GM21360 (cell line): ENCODE data around the gene BRI3BP.
A peak's percentile ranks its signal among the peaks of the same experiment; 100 is the strongest.
"Not testable (repeated sequence)": the region's sequence is repeated elsewhere in the genome, so short reads cannot be mapped to it uniquely, and the experiment has no call there.

Experiments used
- ATAC-seq: cut with Tn5 transposase; IDR thresholded peaks from one replicate; pipeline ENCODE4 v1.9.1; 2021; ENCODE audit warnings: mild to moderate bottlenecking, moderate library complexity; ENCODE audit not compliant: unreplicated experiment

Gene BRI3BP

DNA sequence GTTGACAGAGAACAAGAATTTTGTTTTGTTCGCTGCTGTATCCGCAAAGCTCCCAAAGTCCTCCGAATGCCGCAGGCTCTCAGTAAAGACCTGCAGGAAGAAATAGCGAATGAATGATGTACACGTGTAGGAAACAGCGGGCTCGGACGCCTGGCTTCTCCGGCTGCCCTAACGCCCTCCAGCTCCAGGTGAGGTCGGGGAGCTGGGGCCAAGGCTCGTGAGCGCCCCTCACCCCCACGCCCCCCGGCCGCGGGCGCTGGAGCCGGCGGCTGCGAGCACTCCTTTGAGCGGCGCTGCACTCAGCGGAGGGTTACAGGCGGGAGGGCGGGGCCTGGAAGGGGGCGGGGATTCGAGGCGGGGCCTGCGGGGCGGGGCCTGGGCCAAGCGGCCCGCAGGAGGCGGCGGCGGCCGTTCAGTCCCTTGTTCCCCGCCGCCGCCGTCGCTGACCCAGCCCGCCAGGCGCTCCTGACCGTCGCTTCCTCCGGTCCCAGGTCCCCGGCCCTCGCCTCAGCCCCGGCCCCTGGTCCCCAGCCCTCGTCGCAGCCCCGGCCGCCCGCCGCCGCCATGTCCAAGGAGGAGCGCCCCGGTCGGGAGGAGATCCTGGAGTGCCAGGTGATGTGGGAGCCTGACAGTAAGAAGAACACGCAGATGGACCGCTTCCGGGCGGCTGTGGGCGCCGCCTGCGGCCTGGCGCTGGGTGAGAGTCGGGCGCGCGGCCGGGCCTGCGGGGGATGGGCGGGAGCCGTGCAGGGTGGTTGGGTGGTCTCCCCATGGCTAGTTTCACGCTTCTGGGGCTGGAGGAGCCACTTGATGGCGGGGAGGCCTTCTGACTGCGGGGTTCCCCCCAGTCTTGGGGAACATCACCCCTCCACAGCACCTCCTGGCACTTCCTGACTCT, 71.8 kb downstream of the BRI3BP start, which contains the start of gene AACS:
AACS (plus strand) TSS at position 415 of the 898 bp plus-strand sequence; CDS start at position 565, 150 bp downstream.
- peak; percentile 91 for ATAC-seq

DNA sequence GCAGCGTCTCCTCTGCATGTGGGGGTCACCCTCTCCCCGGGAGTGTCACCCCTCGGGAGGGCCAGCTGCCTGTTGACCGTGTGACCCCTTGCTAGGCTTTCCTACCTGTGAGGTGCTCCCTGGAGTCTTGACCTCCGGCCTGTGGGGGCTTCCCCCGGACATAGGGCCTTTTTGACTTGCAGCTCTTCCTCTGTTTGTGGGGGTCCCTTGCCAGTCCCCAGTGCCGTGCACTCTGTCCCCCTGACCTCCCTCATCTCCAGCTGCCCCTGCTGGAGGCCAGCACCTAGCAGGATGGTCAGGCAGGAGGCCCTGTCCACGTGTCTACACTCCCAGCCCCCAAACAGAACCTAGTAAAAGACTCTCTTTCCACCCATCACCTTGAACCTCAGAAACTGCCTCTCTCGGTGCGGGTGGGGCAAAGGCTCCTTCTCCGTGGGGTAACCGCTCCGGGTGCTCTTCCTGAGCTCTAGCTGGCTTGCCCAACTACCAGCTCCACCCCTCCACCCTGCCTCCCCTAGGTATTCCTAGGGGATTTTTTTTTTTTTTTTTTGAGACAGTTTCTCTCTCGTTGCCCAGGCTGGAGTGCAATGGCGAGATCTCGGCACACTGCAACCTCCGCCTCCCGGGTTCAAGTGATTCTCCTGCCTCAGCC, 72.6 kb downstream of the BRI3BP start:
- ATAC-seq = no peak

DNA sequence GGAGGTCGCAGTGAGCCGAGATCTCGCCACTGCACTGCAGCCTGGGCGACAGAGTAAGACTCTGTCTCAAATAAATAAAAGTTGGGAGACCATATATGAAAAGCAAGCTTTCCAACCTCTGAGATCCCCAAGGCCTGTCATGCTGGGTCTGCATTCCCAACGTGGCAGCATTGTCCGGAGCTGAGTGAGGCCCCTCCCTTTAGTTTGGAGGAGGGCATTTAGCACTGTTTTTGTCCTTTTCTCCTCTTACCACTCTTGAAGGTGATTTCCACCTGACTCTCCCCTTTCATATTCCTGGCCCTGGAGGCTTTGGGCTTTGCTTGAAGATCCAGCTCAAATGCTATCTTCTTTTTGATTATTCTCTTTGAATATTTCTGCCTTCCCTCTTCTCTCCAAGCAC, 74.9 kb downstream of the BRI3BP start:
- ATAC-seq = no peak

DNA sequence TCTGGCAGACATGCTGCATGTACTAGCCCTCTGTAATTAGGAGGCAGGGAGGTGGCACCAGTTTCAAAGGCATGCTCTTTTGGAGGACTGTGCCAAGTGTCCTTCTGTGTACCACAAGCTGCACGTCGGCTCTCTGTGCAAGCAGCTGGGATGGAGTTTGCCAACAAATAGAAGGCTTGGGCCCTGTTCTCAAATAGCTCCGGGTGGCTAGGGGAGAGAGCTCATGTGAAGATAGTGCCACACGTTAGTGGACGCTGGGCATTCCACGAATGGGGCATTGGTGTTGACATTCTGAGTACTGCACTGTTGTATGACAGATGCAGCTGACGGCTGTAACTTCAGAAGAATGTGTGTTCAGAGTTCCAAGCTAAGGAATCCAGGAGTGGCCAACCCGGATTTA, 76.2 kb downstream of the BRI3BP start:
- no peak for ATAC-seq

DNA sequence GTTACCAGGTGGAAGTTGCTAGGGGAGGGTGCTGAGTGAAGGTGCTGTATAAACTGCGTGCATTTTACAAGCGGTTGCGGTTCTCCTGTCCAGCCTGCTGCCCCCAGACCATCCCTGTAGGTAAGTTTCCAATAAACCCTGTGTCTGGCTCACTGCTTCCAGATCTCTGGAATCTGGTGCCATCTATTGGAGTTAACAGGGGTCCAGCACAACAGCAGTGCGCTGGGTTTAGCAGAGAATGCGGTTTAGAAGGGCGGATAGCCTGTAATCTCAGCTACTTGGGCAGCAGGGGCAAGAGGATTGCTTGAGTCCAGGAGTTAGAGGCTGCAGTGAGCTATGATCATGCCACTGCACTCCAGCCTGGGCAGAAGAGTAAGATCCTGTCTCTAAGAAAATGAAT, 76.7 kb downstream of the BRI3BP start:
- ATAC-seq = no peak

DNA sequence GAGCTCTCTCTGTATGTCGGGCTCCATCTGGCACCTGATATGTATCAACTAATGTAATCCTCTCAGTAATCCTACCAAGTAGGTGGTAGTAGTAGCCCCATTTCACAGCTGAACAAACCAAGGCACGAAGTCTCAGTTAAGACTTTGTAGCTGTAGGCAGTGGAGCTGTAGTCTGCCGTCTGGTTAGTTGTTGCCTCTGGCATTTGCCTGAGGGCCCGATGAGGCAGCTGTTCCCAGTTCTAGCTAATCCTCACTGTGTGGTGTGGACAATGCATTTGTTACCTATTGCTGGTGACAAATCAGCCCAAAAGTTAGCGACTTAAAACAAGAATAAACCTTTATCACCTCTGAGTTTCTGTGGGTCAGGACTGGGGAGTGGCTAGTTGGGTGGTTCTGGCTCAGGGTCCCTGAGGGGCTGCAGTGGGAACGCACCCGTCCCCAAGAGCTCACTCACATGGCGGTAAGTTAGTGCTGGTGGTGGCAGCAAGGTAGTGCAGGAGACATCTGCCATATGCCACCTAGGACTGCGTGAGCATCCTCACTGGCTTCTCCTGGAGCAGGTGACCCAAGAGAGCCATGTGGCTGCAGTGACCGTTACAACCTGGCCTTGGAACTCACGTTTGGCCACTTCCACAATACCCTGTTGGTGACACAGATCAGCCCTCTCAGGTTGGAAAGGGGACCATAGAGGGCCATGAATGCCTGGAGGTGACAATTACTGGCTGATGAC, 77.4 kb downstream of the BRI3BP start:
- no peak for ATAC-seq

DNA sequence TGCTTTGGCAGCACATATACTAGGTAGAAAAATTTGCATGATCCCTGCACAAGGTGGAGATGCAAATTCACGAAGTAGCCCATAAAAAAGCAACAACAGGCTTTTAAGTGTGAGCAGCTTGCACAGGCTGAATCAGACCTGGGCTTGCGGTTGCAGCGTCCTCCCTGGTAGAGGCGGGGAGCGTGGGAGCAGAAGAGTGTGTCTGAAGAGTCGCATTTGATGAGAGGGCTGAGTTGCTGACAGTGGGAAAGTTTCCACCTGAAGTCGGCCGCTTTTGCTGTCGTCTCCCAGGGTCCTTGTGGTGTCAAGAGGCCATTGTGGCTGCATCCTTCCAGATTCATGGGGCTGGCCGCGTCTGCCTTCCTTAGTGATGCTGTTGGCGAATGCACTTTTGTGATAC, 78.0 kb downstream of the BRI3BP start:
- ATAC-seq = no peak

DNA sequence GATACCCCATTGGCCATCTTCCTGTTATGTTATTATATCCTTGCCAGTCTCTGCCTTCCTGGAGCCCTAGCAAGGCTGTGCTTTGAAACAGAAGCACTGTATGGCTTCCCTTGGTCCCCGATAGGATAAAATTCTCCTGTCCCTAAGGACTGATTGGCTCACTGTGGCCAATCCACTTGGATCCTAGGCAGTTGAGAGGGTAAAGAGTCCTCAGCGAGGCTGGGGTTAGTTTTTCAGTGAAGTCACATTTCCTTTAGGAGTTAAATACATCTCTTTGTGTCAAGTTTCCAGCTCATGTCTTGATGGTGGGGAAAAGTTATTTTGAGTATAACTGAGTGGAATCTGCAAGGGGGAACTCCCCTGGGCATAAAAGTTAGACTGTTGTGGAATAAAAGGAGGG, 79.1 kb downstream of the BRI3BP start:
- ATAC-seq = no peak

DNA sequence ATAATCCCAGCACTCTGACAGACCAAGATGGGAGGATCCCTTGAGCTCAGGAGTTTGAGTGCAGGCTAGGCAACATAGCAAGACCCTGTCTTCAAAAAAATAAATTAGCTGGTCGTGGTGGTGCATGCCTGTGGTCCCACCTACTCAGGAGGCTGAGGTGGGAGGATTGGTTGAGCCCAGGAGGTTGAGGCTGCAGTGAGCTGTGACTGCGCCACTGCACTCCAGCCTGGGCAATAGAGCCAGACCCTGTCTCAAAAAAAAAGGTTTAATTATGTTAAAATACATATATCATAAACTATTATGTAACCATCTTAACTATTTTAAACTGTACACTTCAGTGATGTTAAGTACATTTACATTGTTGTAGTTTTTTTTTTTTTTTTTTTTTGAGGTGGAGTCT, 80.8 kb downstream of the BRI3BP start:
- not testable (repeated sequence) for ATAC-seq

DNA sequence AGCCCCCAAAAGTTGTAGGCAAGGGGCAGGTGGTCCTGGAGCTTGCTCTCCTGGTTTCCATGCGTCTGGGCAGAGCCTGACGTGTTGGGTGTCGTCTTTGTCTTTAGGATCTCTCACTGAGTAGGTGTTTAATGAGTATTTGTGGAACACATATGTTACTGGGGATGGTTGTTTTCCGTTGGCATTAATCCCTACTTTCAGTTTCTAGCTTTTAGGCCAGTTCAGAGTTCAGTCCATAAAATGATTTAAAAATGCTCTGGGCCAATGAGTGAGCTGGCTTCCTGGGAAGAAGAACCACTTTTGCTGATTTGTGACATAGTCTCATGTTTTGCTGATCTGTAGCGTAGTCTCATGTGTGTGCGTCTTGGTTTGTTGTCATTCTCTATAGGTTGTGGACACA, 82.7 kb downstream of the BRI3BP start:
- no peak for ATAC-seq

DNA sequence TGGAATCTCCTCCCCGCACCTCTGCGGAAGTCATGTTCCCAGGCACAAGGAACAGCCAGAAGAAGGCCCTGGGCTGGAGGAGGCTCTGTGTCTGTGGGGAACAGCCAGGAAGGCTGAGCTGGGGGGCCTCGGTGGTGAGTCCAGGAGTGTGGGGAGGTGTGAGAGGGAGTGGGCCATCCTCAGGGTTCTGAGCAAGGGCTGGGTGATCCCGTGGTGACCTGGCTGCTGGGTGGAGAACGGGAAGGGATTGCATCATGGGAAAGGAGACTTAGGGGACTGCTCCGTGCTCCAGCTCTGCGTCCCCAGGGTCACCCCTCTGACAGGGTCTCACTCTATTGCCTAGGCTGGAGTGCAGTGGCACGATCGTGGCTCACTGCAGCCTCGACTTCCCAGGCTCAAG, 85.6 kb downstream of the BRI3BP start:
- no peak for ATAC-seq

DNA sequence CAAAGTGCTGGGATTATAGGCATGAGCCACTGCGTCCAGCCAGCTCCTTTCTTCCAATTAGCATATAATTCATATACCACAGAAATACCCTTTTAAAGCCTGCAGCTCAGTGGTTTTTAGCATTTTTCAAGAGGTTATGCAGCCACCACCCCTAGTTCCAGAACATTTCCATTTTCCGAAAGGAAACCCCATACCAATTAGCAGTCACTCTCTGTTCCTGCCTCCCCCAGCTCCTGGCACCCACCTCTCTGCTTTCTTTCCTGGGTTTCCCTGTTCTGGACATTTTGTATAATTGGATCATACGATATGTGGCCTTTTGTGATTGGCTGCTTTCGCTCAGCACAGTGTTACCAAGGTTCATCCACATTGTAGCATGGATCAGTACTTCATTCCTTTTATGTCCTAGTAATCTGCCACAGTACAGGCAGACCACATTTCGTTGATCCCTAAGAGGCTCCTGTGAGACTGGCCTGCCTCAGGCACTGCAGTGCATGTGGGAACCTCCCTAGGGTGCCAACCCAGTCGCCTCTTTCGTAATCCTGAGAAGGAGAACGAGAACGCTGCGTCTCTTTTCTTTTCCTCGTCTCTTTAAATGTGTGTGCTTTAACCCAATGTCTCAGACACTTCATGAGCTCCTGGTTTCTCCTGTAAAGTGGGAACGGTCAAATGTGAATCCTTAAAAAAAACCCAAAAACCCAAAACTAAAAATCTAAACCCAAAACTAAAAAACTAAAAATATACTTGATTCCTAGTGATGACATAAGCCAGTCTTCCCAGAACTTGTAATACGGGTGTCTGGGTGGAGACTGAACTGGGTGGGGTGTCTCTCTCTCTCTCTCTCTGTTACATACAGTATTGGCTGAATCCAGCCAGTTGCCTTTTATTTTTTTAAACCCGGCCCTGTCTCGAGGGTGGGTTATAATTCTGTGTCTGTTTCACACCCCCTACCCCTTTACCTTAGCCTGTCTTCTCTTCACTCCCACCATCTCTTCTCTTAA, 86.5 kb downstream of the BRI3BP start:
- ATAC-seq = no peak
